Vagina (tissue), 2 donors: ENCODE measurements around the gene FRMPD4. TPM values are rescaled to one million over a fixed set of nuclear protein-coding genes. Genes with fewer than 3 reads are reported as not detected.

ENCODE experiments used
- DNase-seq, 2 donors: peaks; one replicate each; pipeline ENCODE4 v3.0.0-alpha.2; 2017; ENCODE audit errors: extremely low spot score in 2 of 2
- H3K27ac ChIP-seq: fragments of 200-600 bp; sonication (generic); one replicate; pipeline ENCODE4 v1.5.1; 2019
- H3K27me3 ChIP-seq: fragments of 200-600 bp; sonication (generic); one replicate; pipeline ENCODE4 v1.5.1; 2019
- H3K36me3 ChIP-seq, 2 donors: fragments of 200-600 bp; sonication (generic); one replicate each; pipeline ENCODE4 v1.5.1; 2017 to 2019
- H3K4me1 ChIP-seq: fragments of 200-600 bp; sonication (generic); one replicate; pipeline ENCODE4 v1.5.1; 2019
- H3K4me3 ChIP-seq, 2 donors: fragments of 200-600 bp; sonication (generic); 1 replicate in 1 of 2; 2 replicates in 1 of 2; pipeline ENCODE4 v1.5.1; 2016 to 2019
- H3K9me3 ChIP-seq: fragments of 200-600 bp; sonication (generic); one replicate; pipeline ENCODE4 v1.5.1; 2019
- POLR2A ChIP-seq, 2 donors: fragments of 450-650 bp; IDR thresholded peaks; one replicate each; pipeline ENCODE4 v1.6.1; 2017; ENCODE audit warnings: antibody characterized with exemption in 2 of 2, mild to moderate bottlenecking in 2 of 2, moderate library complexity in 2 of 2
- POLR2AphosphoS5 ChIP-seq, 2 donors: sonication (generic); formaldehyde crosslinking; IDR thresholded peaks; one replicate each; pipeline ENCODE4 v1.9.0; 2017; ENCODE audit warnings: antibody characterized with exemption in 2 of 2, mild to moderate bottlenecking in 2 of 2, low read depth in 1 of 2; ENCODE audit not compliant: insufficient read depth in 1 of 2
- intact Hi-C: fragments of 100-400 bp; cut with DNase I; formaldehyde crosslinking; loops from one replicate; pipeline ENCODE4 v1.15.1; 2023
- total RNA-seq: library from RNA; depleted of rRNA; stranded (reverse); fragments of >200 nt; gene quantifications from one replicate; pipeline ENCODE4 v1.2.3, GENCODE V29; 2016
- TF ChIP-seq, protein P1 (sequence below), 3 experiments: fragments of 450-650 bp in 2 of 3; fragments of 200-600 bp in 1 of 3; sonication (generic) in 1 of 3; IDR thresholded peaks; one replicate each; pipeline ENCODE4 v1.5.1; 2017 to 2019; ENCODE audit warnings: antibody characterized with exemption in 3 of 3, mild to moderate bottlenecking in 2 of 3, moderate library complexity in 2 of 3

FRMPD4 gene
- total RNA-seq, 1 donor from 2014 or later, result not detected

DNA sequence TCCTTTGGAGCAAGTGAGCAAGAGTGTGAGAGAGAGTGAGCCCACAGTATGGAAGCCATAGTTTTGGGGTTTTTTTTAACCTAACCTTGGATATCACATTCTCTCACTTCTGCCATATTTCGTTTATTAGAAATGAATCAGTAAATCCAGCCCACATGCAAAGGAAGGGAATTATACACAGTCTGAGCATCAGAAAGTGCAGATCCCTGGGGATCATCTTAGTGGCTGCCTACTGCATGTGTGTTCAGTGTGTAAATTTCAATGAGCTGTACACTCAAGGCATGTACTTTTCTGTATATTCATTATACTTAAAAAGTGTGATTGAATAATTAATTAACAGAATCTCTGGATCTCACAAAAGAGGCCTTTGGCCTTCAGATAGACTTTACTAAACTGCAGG, 519.2 kb downstream of the FRMPD4 start:
- TF ChIP-seq POLR2A (IDR thresholded peaks at IDR 0.05) (no peak), POLR2AphosphoS5 (IDR thresholded peaks at IDR 0.05; ENCODE audit: insufficient read depth in 1 of 2, low read depth in 1 of 2) (no peak)
- TF ChIP-seq, protein P1, sequence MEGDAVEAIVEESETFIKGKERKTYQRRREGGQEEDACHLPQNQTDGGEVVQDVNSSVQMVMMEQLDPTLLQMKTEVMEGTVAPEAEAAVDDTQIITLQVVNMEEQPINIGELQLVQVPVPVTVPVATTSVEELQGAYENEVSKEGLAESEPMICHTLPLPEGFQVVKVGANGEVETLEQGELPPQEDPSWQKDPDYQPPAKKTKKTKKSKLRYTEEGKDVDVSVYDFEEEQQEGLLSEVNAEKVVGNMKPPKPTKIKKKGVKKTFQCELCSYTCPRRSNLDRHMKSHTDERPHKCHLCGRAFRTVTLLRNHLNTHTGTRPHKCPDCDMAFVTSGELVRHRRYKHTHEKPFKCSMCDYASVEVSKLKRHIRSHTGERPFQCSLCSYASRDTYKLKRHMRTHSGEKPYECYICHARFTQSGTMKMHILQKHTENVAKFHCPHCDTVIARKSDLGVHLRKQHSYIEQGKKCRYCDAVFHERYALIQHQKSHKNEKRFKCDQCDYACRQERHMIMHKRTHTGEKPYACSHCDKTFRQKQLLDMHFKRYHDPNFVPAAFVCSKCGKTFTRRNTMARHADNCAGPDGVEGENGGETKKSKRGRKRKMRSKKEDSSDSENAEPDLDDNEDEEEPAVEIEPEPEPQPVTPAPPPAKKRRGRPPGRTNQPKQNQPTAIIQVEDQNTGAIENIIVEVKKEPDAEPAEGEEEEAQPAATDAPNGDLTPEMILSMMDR (IDR thresholded peaks at IDR 0.05), result no peak
- Histone ChIP-seq H3K36me3 (no peaks in the 10 kb centered on the region), H3K27me3 (no peaks in the 10 kb centered on the region), H3K9me3 (no peaks in the 10 kb centered on the region), H3K4me3 (no peak overlapping the region), H3K27ac (no peak overlapping the region), H3K4me1 (no peaks in the 10 kb centered on the region)
- DNase-seq, result no peak
- intact Hi-C loops, result no loop called here

- H3K27me3 ChIP-seq, result no peaks in the 10 kb centered on the region
- DNase-seq, result no peak
- TF ChIP-seq POLR2A (IDR thresholded peaks at IDR 0.05), result no peak
- TF ChIP-seq, protein P1 (IDR thresholded peaks at IDR 0.05), result no peak
- no peak for TF ChIP-seq POLR2AphosphoS5 (IDR thresholded peaks at IDR 0.05; ENCODE audit: insufficient read depth in 1 of 2, low read depth in 1 of 2)
- H3K27ac ChIP-seq, result no peak overlapping the region
- no peaks in the 10 kb centered on the region for H3K9me3 ChIP-seq
- H3K4me3 ChIP-seq, result no peak overlapping the region
- no peaks in the 10 kb centered on the region for H3K36me3 ChIP-seq
- no peaks in the 10 kb centered on the region for H3K4me1 ChIP-seq
- intact Hi-C loops, result no loop called here
Measured at GRCh38 chrX:12657881-12658280, 519.6 kb downstream of the FRMPD4 start.

- Histone ChIP-seq H3K9me3 (no peaks in the 10 kb centered on the region), H3K27ac (no peak overlapping the region), H3K36me3 (no peaks in the 10 kb centered on the region), H3K4me3 (no peak overlapping the region), H3K4me1 (no peaks in the 10 kb centered on the region), H3K27me3 (no peaks in the 10 kb centered on the region)
- intact Hi-C loops, result no loop called here
- DNase-seq, result no peak
- TF ChIP-seq, protein P1 (IDR thresholded peaks at IDR 0.05), result no peak
- TF ChIP-seq POLR2AphosphoS5 (IDR thresholded peaks at IDR 0.05; ENCODE audit: insufficient read depth in 1 of 2, low read depth in 1 of 2) (no peak), POLR2A (IDR thresholded peaks at IDR 0.05) (no peak)
Measured at GRCh38 chrX:12661464-12661863, 523.2 kb downstream of the FRMPD4 start.

- Histone ChIP-seq H3K27me3 (no peaks in the 10 kb centered on the region), H3K9me3 (no peaks in the 10 kb centered on the region), H3K4me3 (no peak overlapping the region), H3K27ac (no peak overlapping the region), H3K36me3 (no peaks in the 10 kb centered on the region), H3K4me1 (no peaks in the 10 kb centered on the region)
- DNase-seq, result no peak
- TF ChIP-seq, protein P1 (IDR thresholded peaks at IDR 0.05), result no peak
- TF ChIP-seq POLR2A (IDR thresholded peaks at IDR 0.05), result no peak
- no peak for TF ChIP-seq POLR2AphosphoS5 (IDR thresholded peaks at IDR 0.05; ENCODE audit: insufficient read depth in 1 of 2, low read depth in 1 of 2)
- intact Hi-C loops, result no loop called here
Measured at GRCh38 chrX:12672367-12673106, 534.3 kb downstream of the FRMPD4 start.

GRCh38 chrX:12673487-12673886, 535.2 kb downstream of the FRMPD4 start:
- no peak for TF ChIP-seq POLR2A (IDR thresholded peaks at IDR 0.05)
- TF ChIP-seq POLR2AphosphoS5 (IDR thresholded peaks at IDR 0.05; ENCODE audit: insufficient read depth in 1 of 2, low read depth in 1 of 2), result no peak
- TF ChIP-seq, protein P1 (IDR thresholded peaks at IDR 0.05), result no peak
- Histone ChIP-seq H3K4me1 (no peaks in the 10 kb centered on the region), H3K4me3 (no peak overlapping the region), H3K9me3 (no peaks in the 10 kb centered on the region), H3K27me3 (no peaks in the 10 kb centered on the region), H3K27ac (no peak overlapping the region), H3K36me3 (no peaks in the 10 kb centered on the region)
- intact Hi-C loops, result no loop called here
- no peak for DNase-seq
